HepG2 (cell line): ENCODE data around the gene SLC36A1. TPM values are rescaled to one million over a fixed set of nuclear protein-coding genes. Genes with fewer than 3 reads are reported as not detected.

Experiments used
- FOXA1 ChIP-seq, 2 experiments: fragments of 450-650 bp in 1 of 2; sonication (generic) in 1 of 2; formaldehyde crosslinking in 1 of 2; IDR thresholded peaks; 2 replicates each; pipeline versions ENCODE4 v1.4.0 to v1.6.1; 2016 to 2020; ENCODE audit warnings: missing genetic modification reagents in 1 of 2
- PHF20 ChIP-seq: sonication (generic); formaldehyde crosslinking; IDR thresholded peaks from 2 replicates; pipeline ENCODE4 v1.5.0; 2020; ENCODE audit warnings: mild to moderate bottlenecking, missing genetic modification reagents
- PHF5A ChIP-seq: IDR thresholded peaks from one replicate; pipeline ENCODE4 v1.6.1; 2018; ENCODE audit warnings: low read depth, missing genetic modification reagents; ENCODE audit not compliant: unreplicated experiment
- RORA ChIP-seq: sonication (generic); formaldehyde crosslinking; IDR thresholded peaks from 2 replicates; pipeline ENCODE4 v1.5.0; 2020; ENCODE audit warnings: mild to moderate bottlenecking, missing genetic modification reagents, moderate library complexity
- U2AF1 ChIP-seq: fragments of 200-400 bp; formaldehyde crosslinking; optimal IDR thresholded peaks from 2 replicates; pipeline ENCODE3; 2017; ENCODE audit warnings: mild to moderate bottlenecking, low read depth, low read length
- ZBTB26 ChIP-seq: IDR thresholded peaks from 2 replicates; pipeline ENCODE4 v1.6.1; 2016; ENCODE audit warnings: missing compliant biosample characterization, missing genetic modification reagents, borderline replicate concordance
- ZMYM2 ChIP-seq: sonication (generic); formaldehyde crosslinking; IDR thresholded peaks from 2 replicates; pipeline ENCODE4 v1.8.0; 2022; ENCODE audit warnings: mild to moderate bottlenecking, missing genetic modification reagents
- ZNF180 ChIP-seq: sonication (generic); formaldehyde crosslinking; IDR thresholded peaks from 2 replicates; pipeline ENCODE4 v1.4.0; 2020; ENCODE audit warnings: low read depth, missing genetic modification reagents, borderline replicate concordance
- ZNF530 ChIP-seq: sonication (generic); formaldehyde crosslinking; IDR thresholded peaks from 2 replicates; pipeline ENCODE4 v1.5.0; 2020; ENCODE audit warnings: low read depth, mild to moderate bottlenecking, missing genetic modification reagents
- ZNF549 ChIP-seq: sonication (generic); formaldehyde crosslinking; IDR thresholded peaks from 2 replicates; pipeline ENCODE4 v1.5.0; 2020; ENCODE audit warnings: missing genetic modification reagents
- ZNF572 ChIP-seq: sonication (generic); formaldehyde crosslinking; IDR thresholded peaks from 2 replicates; pipeline ENCODE4 v1.5.1; 2020; ENCODE audit warnings: mild to moderate bottlenecking, missing genetic modification reagents
- ZNF614 ChIP-seq: IDR thresholded peaks from 2 replicates; pipeline ENCODE4 v1.6.1; 2018; ENCODE audit warnings: missing biosample characterization, missing genetic modification reagents, inconsistent platforms, borderline replicate concordance
- polyA plus RNA-seq, 8 experiments: library from polyadenylated mRNA; depleted of rRNA in 3 of 8; stranded (reverse) in 7 of 8; unstranded in 1 of 8; fragments of >200 nt; fragmentation: Illumina TruSeq in 4 of 8; extraction: Trizol in 4 of 8; gene quantifications; 2 replicates each; pipeline versions ENCODE4 v1.2.1 to v1.2.3, GENCODE V29; 2011 to 2016; ENCODE audit warnings: low read depth in 4 of 8, missing spikeins in 1 of 8, mixed read lengths in 1 of 8; ENCODE audit not compliant: insufficient read depth in 1 of 8
- total RNA-seq, 5 experiments: library from RNA; depleted of rRNA; stranded (reverse); fragments of >200 nt; fragmentation: Illumina TruSeq; extraction: Trizol; gene quantifications; 2 replicates each; pipeline ENCODE4 v1.2.3, GENCODE V29; 2016; ENCODE audit warnings: low read depth in 1 of 5
- TF ChIP-seq, protein P1 (sequence below): sonication (generic); formaldehyde crosslinking; conservative IDR thresholded peaks from 2 replicates; pipeline ENCODE4 v1.4.0; 2020; ENCODE audit warnings: missing genetic modification reagents
- TF ChIP-seq, protein P2 (sequence below): IDR thresholded peaks from 2 replicates; pipeline ENCODE4 v1.6.1; 2018; ENCODE audit warnings: missing genetic modification reagents, mild to moderate bottlenecking, missing compliant biosample characterization
- TF ChIP-seq, protein P3 (sequence below): sonication (generic); formaldehyde crosslinking; IDR thresholded peaks from 2 replicates; pipeline ENCODE4 v1.8.0; 2023; ENCODE audit warnings: mild to moderate bottlenecking, missing genetic modification reagents
- TF ChIP-seq, protein P4 (sequence below): sonication (generic); formaldehyde crosslinking; conservative IDR thresholded peaks from 2 replicates; pipeline ENCODE4 v1.4.0; 2020; ENCODE audit warnings: mild to moderate bottlenecking, missing genetic modification reagents, moderate library complexity
- TF ChIP-seq, protein P5 (sequence below), 2 experiments: fragments of 450-650 bp in 1 of 2; sonication (generic) in 1 of 2; formaldehyde crosslinking; IDR thresholded peaks; 2 replicates each; pipeline versions ENCODE4 v1.5.0 to v1.8.0; 2020 to 2022; ENCODE audit warnings: mild to moderate bottlenecking in 1 of 2, missing genetic modification reagents in 1 of 2

The SLC36A1 gene
- total and polyA plus RNA-seq, 2 of the 13 experiments (the other 11 are each of a cell fraction or from before 2014, with no cell fraction given): 8.0 to 8.9 TPM

- TF ChIP-seq, protein P1, sequence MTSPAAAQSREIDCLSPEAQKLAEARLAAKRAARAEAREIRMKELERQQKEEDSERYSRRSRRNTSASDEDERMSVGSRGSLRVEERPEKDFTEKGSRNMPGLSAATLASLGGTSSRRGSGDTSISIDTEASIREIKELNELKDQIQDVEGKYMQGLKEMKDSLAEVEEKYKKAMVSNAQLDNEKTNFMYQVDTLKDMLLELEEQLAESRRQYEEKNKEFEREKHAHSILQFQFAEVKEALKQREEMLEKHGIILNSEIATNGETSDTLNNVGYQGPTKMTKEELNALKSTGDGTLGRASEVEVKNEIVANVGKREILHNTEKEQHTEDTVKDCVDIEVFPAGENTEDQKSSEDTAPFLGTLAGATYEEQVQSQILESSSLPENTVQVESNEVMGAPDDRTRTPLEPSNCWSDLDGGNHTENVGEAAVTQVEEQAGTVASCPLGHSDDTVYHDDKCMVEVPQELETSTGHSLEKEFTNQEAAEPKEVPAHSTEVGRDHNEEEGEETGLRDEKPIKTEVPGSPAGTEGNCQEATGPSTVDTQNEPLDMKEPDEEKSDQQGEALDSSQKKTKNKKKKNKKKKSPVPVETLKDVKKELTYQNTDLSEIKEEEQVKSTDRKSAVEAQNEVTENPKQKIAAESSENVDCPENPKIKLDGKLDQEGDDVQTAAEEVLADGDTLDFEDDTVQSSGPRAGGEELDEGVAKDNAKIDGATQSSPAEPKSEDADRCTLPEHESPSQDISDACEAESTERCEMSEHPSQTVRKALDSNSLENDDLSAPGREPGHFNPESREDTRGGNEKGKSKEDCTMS (CRISPR knock-in tag): no peak
- TF ChIP-seq ZNF530 (CRISPR knock-in tag) (no peak), ZNF614 (CRISPR knock-in tag) (peak; percentile 82), ZNF180 (CRISPR knock-in tag) (no peak), ZNF549 (CRISPR knock-in tag) (no peak), RORA (CRISPR knock-in tag) (no peak), U2AF1 (no peak), ZMYM2 (CRISPR knock-in tag) (peak; percentile 78), ZBTB26 (CRISPR knock-in tag) (peak; percentile 68; the same call in 1 of the 2 replicates), PHF20 (CRISPR knock-in tag) (peak; percentile 89), ZNF572 (CRISPR knock-in tag) (0 out of 2 replicates have a peak, but pooled peaks have one; percentile 47), FOXA1 (IDR thresholded peaks at IDR 0.05) (no peak), FOXA1 (CRISPR knock-in tag; IDR thresholded peaks at IDR 0.05) (0 out of 2 replicates have a peak, but pooled peaks have one; percentile 16), PHF5A (CRISPR knock-in tag) (no peak)
- TF ChIP-seq, protein P2, sequence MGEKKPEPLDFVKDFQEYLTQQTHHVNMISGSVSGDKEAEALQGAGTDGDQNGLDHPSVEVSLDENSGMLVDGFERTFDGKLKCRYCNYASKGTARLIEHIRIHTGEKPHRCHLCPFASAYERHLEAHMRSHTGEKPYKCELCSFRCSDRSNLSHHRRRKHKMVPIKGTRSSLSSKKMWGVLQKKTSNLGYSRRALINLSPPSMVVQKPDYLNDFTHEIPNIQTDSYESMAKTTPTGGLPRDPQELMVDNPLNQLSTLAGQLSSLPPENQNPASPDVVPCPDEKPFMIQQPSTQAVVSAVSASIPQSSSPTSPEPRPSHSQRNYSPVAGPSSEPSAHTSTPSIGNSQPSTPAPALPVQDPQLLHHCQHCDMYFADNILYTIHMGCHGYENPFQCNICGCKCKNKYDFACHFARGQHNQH (CRISPR knock-in tag): peak; percentile 86
- TF ChIP-seq, protein P3, sequence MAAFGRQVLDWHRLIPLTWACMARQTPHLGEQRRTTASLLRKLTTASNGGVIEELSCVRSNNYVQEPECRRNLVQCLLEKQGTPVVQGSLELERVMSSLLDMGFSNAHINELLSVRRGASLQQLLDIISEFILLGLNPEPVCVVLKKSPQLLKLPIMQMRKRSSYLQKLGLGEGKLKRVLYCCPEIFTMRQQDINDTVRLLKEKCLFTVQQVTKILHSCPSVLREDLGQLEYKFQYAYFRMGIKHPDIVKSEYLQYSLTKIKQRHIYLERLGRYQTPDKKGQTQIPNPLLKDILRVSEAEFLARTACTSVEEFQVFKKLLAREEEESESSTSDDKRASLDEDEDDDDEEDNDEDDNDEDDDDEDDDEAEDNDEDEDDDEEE (CRISPR knock-in tag): 0 out of 2 replicates have a peak, but pooled peaks have one; percentile 79
- TF ChIP-seq, protein P4, sequence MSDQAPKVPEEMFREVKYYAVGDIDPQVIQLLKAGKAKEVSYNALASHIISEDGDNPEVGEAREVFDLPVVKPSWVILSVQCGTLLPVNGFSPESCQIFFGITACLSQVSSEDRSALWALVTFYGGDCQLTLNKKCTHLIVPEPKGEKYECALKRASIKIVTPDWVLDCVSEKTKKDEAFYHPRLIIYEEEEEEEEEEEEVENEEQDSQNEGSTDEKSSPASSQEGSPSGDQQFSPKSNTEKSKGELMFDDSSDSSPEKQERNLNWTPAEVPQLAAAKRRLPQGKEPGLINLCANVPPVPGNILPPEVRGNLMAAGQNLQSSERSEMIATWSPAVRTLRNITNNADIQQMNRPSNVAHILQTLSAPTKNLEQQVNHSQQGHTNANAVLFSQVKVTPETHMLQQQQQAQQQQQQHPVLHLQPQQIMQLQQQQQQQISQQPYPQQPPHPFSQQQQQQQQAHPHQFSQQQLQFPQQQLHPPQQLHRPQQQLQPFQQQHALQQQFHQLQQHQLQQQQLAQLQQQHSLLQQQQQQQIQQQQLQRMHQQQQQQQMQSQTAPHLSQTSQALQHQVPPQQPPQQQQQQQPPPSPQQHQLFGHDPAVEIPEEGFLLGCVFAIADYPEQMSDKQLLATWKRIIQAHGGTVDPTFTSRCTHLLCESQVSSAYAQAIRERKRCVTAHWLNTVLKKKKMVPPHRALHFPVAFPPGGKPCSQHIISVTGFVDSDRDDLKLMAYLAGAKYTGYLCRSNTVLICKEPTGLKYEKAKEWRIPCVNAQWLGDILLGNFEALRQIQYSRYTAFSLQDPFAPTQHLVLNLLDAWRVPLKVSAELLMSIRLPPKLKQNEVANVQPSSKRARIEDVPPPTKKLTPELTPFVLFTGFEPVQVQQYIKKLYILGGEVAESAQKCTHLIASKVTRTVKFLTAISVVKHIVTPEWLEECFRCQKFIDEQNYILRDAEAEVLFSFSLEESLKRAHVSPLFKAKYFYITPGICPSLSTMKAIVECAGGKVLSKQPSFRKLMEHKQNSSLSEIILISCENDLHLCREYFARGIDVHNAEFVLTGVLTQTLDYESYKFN (CRISPR knock-in tag): peak; percentile 62
- TF ChIP-seq, protein P5, sequence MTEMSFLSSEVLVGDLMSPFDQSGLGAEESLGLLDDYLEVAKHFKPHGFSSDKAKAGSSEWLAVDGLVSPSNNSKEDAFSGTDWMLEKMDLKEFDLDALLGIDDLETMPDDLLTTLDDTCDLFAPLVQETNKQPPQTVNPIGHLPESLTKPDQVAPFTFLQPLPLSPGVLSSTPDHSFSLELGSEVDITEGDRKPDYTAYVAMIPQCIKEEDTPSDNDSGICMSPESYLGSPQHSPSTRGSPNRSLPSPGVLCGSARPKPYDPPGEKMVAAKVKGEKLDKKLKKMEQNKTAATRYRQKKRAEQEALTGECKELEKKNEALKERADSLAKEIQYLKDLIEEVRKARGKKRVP (CRISPR knock-in tag; IDR thresholded peaks at IDR 0.05): peak in 1 of 2 experiments; percentile 48; a peak in 1 of 4 replicates
Observed at GRCh38 chr5:151447174-151448037, at the start of gene SLC36A1 (continued).
